Fibroblast of pulmonary artery (primary cell): ENCODE data around the gene C1QTNF8.

Experiments
- DNase-seq: peaks from one replicate; pipeline ENCODE4 v3.0.0-alpha.2; 2010; ENCODE audit warnings: low read depth
- H3K4me3 ChIP-seq: replicated peaks from 2 replicates; pipeline ENCODE4 v1.5.1; 2011; ENCODE audit warnings: low read depth, mild to moderate bottlenecking, control low read depth, low read length, moderate library complexity
- TF ChIP-seq, protein P1 (sequence below): IDR thresholded peaks from 2 replicates; pipeline ENCODE4 v1.5.1; 2011; ENCODE audit warnings: mild to moderate bottlenecking, control low read depth, low read length, inconsistent platforms; ENCODE audit errors: missing control alignments

Gene C1QTNF8

DNA sequence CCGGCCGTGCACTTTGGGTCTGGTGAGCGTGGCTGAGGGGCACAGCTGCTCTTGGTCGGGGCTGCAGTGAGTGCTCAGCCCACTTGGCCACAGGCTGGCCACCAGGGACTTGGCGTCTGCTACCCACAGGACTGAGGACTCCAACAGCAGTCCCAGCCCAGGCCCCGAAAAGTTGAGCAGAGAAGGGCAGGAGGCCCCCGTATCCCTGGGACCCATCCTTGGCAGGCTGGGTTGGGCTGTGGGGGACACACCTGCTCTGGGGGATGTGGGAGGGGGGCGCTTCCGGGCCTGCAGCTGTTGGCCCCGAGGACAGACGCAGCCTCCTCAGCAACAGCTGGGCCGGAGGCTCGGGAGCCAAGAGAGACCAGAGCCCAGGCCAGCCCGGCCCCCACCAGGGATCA is 42.9 kb downstream of the C1QTNF8 start:
- no peak for DNase-seq
- TF ChIP-seq, protein P1, sequence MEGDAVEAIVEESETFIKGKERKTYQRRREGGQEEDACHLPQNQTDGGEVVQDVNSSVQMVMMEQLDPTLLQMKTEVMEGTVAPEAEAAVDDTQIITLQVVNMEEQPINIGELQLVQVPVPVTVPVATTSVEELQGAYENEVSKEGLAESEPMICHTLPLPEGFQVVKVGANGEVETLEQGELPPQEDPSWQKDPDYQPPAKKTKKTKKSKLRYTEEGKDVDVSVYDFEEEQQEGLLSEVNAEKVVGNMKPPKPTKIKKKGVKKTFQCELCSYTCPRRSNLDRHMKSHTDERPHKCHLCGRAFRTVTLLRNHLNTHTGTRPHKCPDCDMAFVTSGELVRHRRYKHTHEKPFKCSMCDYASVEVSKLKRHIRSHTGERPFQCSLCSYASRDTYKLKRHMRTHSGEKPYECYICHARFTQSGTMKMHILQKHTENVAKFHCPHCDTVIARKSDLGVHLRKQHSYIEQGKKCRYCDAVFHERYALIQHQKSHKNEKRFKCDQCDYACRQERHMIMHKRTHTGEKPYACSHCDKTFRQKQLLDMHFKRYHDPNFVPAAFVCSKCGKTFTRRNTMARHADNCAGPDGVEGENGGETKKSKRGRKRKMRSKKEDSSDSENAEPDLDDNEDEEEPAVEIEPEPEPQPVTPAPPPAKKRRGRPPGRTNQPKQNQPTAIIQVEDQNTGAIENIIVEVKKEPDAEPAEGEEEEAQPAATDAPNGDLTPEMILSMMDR: no peak
- no peak overlapping the region for H3K4me3 ChIP-seq

DNA sequence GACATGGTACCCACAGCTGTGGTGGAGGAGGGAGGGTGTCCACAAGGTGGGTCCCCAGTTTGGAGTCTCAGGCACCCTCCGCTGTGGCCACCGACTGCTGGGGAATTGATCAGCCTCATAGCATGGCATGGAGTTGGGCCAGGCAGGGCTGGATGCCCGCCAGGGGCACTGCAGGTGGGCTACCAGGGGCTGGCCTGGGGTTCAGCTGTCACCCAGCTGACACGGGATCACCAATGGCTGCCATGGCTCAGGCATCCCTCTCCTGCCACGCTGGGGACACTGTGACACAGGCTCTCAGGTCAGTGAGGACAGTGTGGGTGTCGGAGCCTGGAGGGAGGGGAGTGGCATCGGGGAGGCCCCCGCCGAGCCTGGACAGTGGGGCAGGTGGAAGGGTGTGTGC is 43.3 kb downstream of the C1QTNF8 start:
- no peak for DNase-seq
- H3K4me3 ChIP-seq: no peak overlapping the region
- TF ChIP-seq, protein P1: no peak

DNA sequence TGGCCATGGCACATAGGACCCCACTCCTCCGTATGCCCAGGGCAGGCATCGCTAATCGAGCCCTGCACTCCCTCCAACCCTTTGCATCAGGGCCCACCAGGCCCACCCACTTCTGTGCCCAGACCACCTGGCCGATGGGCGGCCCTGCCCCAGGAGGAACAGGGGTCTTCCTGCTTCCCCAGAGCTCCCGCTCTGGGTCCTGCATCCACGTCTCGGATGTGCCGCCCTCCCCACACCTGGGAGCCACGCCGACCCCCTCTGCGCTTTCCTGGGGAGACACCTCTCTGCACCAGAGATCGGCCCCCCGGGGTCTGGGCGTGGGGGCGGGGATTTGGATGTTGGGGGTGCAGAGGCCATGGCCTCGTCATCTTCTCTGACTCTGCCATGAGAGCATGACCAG is 44.6 kb downstream of the C1QTNF8 start:
- TF ChIP-seq, protein P1: no peak
- no peak overlapping the region for H3K4me3 ChIP-seq
- DNase-seq: no peak

DNA sequence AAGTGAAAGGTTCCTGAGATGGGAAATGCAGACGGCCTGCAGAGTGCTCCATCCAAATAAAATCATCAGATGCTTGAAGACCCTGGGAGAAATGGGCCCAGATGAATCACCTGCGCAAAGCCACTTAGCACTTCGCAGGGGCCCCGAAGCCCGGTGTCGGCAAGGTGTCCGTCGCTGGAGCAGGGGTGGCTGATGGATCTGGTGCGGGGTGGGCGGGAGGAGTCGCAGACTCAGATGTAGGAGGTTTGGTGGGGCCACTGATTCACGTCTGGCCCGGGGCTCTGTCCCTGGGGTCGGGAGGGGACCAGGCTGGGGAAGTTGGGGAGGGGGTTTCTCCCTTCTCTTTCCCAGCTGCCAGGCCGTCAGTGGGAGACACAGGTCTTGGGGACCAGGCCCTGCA is 45.1 kb downstream of the C1QTNF8 start:
- DNase-seq: no peak
- TF ChIP-seq, protein P1: no peak
- H3K4me3 ChIP-seq: no peak overlapping the region

DNA sequence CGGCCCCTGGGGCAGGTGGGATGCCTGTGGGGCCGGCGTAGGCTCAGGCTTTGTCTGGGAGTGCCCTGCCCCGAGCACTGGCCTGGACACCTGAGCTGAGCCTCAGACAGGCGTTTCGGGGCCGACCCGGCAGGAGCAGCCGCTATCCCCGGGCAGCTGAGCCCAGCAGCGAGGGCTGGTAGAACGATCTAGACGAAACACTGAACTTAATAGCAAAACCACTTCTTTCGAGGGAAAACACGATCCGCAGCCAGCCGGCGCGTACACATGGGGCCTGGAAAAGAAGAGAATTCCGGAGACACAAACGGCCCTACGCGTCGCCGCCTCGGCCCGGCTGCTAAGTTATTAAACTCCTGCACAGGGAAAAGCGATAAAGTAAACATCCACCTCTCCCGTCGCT is 45.5 kb downstream of the C1QTNF8 start:
- H3K4me3 ChIP-seq: no peak overlapping the region
- TF ChIP-seq, protein P1: no peak
- no peak for DNase-seq

DNA sequence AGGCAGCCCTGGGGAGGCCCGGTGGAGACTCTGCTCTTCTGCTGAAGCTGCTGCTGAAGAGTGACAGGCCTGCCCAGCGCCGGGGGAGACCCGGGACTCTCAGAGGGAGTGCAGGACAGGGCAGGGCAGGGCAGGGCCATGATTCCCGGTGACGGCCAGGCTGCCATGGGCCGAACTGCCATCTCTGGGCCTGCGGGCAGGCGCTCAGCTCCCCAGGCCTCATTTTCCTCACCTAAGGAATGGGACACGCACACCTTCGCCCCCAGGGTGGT is 46.1 kb downstream of the C1QTNF8 start:
- TF ChIP-seq, protein P1: no peak
- DNase-seq: no peak

DNA sequence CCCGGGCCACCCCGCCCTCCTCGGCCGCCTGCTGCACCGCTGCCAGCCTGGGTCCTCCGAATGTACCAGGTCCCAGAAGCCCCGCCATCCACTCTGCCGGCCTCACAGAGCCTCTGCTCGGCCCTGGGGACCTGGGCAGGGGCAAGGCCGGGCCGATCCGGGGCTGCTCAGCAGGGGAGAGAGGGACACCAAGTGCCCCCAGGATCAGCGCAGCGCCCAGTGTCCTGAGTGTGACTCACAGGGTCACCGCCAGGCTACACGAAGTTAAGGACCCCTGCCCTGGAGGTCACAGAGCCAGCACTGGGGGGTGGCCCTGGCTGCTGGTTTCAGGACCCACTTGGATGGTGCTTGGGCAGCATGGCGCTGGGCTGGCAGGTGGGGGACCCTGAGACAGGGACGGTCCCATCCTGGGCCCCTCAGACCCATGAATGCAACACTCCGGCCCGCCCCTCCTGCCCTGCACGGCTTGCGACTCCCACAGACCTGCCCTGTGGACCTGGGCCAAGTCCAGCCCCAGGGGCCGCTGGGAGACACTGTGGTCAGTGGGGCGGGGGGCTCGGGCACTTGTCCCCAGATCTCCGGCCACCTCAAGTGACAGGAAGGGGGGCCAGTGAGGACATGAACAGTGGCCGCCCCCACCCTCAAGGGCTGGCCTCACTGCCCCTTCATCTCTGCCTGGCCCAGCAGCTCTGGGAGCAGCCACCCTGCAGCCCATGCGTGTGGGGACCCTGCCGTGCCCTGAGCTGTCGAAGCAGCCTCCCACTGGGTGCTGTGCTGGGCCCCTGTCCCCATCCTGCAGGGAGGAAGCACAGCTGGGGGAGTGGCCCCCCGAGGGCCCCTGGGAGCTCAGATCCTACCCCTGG is 46.7 kb downstream of the C1QTNF8 start:
- no peak overlapping the region for H3K4me3 ChIP-seq
- no peak for DNase-seq
- TF ChIP-seq, protein P1: no peak

More for the DNA sequence above, 46.1 kb downstream of the C1QTNF8 start:
- H3K4me3 ChIP-seq: no peak overlapping the region
